Stimulated activated CD8-positive, alpha-beta memory T cell treated with anti-CD3 and anti-CD28 coated beads, Interleukin-7, amount 100 ng/mL, for 24 hours (primary cell): ENCODE measurements around the gene GRID1.

ENCODE experiments used
- DNase-seq: peaks from one replicate; pipeline ENCODE4 v3.0.0-alpha.2; 2020; ENCODE audit warnings: low read depth

Gene GRID1

GRCh38 chr10:86368987-86369386, 2.4 kb upstream of the GRID1 start:
- no peak for DNase-seq

GRCh38 chr10:86368046-86368445, 1.5 kb upstream of the GRID1 start:
- no peak for DNase-seq

- no peak for DNase-seq
Observed at GRCh38 chr10:86367152-86367951, 757 bp upstream of the GRID1 start.

GRCh38 chr10:86366902-86367151, 232 bp upstream of the GRID1 start:
- no peak for DNase-seq

GRCh38 chr10:86365346-86366032, 1.1 kb downstream of the GRID1 start:
- DNase-seq = no peak

- DNase-seq = no peak
Observed at GRCh38 chr10:86364491-86365345, 1.9 kb downstream of the GRID1 start.

- DNase-seq = no peak
Observed at GRCh38 chr10:86363833-86364490, 2.6 kb downstream of the GRID1 start.

GRCh38 chr10:86363184-86363832, 3.3 kb downstream of the GRID1 start:
- no peak for DNase-seq

GRCh38 chr10:86362586-86363183, 3.9 kb downstream of the GRID1 start:
- DNase-seq = no peak

GRCh38 chr10:86362129-86362527, 4.5 kb downstream of the GRID1 start:
- DNase-seq = no peak

GRCh38 chr10:86361156-86362128, 5.2 kb downstream of the GRID1 start:
- DNase-seq = no peak

- no peak for DNase-seq
Observed at GRCh38 chr10:86360657-86361056, 5.9 kb downstream of the GRID1 start.

GRCh38 chr10:86359954-86360353, 6.6 kb downstream of the GRID1 start:
- DNase-seq = no peak

GRCh38 chr10:86359111-86359510, 7.5 kb downstream of the GRID1 start:
- DNase-seq = no peak

GRCh38 chr10:86357676-86358075, 8.9 kb downstream of the GRID1 start:
- DNase-seq = no peak

GRCh38 chr10:86357041-86357440, 9.6 kb downstream of the GRID1 start:
- no peak for DNase-seq

GRCh38 chr10:86356296-86356695, 10.3 kb downstream of the GRID1 start:
- no peak for DNase-seq

- no peak for DNase-seq
Observed at GRCh38 chr10:86355571-86356038, 11.0 kb downstream of the GRID1 start.

- DNase-seq = no peak
Observed at GRCh38 chr10:86354761-86355540, 11.6 kb downstream of the GRID1 start.
